Measurements from ENCODE around the gene ZBP1.
A peak's percentile ranks its signal among the peaks of the same experiment; 100 is the strongest.

ZBP1 gene

DNA sequence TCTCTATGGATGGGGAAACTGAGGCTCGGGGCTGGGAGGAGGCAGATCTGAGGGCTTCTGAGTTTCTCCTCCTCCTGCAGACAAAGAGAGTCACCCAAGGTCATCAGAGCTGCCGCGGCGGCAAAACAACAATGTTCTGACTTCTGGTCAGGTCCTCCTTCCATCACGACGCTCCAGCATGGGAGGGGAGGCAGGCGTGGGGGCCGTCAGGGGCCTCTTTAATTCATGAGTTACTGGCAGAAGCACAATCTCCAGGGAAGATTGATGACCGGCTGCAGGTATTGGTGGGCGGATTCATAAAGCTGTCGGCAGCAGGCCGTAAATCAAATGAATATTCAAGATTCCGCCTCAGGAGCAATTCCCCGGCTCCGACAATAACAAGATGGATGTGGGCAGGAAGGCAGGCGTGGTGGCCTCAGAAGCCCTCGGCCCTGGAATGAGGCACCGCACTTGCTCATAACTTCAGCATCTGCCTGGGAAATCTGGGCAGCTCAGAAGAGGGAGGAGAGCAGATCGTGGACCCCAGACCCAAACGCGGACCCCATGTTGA, 40.3 kb downstream of the ZBP1 start:
- Histone ChIP-seq H3K9ac (ENCODE audit: insufficient read length) (no peak overlapping the region), H3K27ac (no peak overlapping the region), H3K4me3 (peak overlapping the region; percentile 29), H3K9me3 (ENCODE audit: low read depth, low read length) (no peaks in the 10 kb centered on the region), H3K36me3 (ENCODE audit: insufficient read depth, low read length) (no peaks in the 10 kb centered on the region)
- no peak for DNase-seq (ENCODE audit: low read depth, low spot score)
- TF ChIP-seq POLR2AphosphoS5 (IDR thresholded peaks at IDR 0.05; ENCODE audit: borderline replicate concordance, low read depth, low read length), result peak; percentile 57; the same call in 1 of the 2 replicates
- TF ChIP-seq FOXP2 (optimal IDR thresholded peaks at IDR 0.05; ENCODE audit: control extremely low read depth, extremely low read length, insufficient read depth), result no peak
- no peak for TF ChIP-seq EZH2 (IDR thresholded peaks at IDR 0.05)

DNA sequence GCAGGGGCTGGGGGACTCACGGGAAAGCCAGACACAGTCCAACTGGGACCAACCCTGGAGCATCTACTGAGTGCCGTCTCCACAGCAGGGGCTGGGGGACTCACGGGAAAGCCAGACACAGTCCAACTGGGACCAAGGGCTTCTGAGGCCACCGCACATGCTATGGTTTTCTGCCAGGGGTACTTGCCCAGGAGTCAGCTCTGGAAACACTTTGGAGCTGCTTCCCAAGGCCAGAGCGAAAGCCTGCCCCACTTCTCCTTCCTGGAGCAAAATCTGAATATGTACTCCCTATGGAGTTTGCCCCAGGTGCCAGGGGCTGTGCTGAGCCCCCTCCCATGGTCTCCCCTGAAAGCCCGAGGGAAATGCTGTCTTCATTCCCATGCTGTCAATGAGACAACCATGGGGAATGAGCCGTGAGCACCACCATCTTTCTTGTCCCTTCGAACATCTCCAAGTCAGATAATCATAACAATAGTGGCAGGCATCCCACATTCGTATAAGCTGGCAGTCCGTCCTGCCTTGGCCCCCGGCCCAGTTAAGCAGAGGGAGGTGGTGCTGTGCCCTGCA, 40.8 kb downstream of the ZBP1 start:
- no peak overlapping the region for H3K9ac ChIP-seq (ENCODE audit: insufficient read length)
- DNase-seq (ENCODE audit: low read depth, low spot score), result no peak
- H3K36me3 ChIP-seq (ENCODE audit: insufficient read depth, low read length), result no peaks in the 10 kb centered on the region
- H3K9me3 ChIP-seq (ENCODE audit: low read depth, low read length), result no peaks in the 10 kb centered on the region
- no peak overlapping the region for H3K27ac ChIP-seq
- H3K4me3 ChIP-seq, result peak overlapping the region; percentile 29; the same call in 1 of the 2 replicates
- TF ChIP-seq FOXP2 (optimal IDR thresholded peaks at IDR 0.05; ENCODE audit: control extremely low read depth, extremely low read length, insufficient read depth), result no peak
- TF ChIP-seq EZH2 (IDR thresholded peaks at IDR 0.05), result no peak
- no peak for TF ChIP-seq POLR2AphosphoS5 (IDR thresholded peaks at IDR 0.05; ENCODE audit: borderline replicate concordance, low read depth, low read length)

DNA sequence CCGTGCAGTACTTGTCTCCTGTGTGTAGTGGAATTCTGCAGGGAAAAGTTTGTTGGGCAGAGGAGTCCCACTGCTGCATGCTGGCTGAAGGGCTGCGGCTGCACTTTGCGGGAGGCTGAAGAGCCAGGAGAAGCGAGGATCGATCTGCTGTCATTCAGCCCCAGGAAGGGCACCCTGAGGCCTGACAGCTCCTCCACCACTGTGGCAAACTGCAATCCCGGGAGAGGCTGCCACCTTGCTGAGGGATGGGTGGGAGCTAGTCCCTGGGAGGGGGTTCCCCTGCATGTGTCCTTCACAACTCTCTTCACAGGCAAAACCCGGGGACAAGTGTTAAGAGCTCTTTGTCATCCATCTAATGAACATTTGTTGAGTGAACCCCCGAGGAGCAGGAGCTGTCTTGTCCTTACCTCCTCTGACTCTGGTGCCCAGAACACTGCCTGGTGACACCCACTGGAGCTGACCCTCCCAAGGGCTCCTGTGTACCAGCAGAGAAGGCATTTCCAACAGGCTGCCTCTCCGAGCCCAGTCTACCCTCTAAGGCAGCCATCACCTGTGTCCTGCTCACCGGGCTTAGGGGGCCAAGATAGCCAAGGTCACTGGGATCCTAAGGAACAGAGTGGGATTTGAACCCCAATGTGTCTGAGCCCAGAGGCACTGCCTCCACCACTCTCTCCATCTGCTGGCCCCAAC, 41.6 kb downstream of the ZBP1 start:
- H3K9me3 ChIP-seq (ENCODE audit: low read depth, low read length), result no peaks in the 10 kb centered on the region
- no peak overlapping the region for H3K4me3 ChIP-seq
- no peaks in the 10 kb centered on the region for H3K36me3 ChIP-seq (ENCODE audit: insufficient read depth, low read length)
- no peak overlapping the region for H3K27ac ChIP-seq
- no peak for DNase-seq (ENCODE audit: low read depth, low spot score)
- TF ChIP-seq FOXP2 (optimal IDR thresholded peaks at IDR 0.05; ENCODE audit: control extremely low read depth, extremely low read length, insufficient read depth) (no peak), POLR2AphosphoS5 (IDR thresholded peaks at IDR 0.05; ENCODE audit: borderline replicate concordance, low read depth, low read length) (no peak), EZH2 (IDR thresholded peaks at IDR 0.05) (no peak)
- no peak overlapping the region for H3K9ac ChIP-seq (ENCODE audit: insufficient read length)

DNA sequence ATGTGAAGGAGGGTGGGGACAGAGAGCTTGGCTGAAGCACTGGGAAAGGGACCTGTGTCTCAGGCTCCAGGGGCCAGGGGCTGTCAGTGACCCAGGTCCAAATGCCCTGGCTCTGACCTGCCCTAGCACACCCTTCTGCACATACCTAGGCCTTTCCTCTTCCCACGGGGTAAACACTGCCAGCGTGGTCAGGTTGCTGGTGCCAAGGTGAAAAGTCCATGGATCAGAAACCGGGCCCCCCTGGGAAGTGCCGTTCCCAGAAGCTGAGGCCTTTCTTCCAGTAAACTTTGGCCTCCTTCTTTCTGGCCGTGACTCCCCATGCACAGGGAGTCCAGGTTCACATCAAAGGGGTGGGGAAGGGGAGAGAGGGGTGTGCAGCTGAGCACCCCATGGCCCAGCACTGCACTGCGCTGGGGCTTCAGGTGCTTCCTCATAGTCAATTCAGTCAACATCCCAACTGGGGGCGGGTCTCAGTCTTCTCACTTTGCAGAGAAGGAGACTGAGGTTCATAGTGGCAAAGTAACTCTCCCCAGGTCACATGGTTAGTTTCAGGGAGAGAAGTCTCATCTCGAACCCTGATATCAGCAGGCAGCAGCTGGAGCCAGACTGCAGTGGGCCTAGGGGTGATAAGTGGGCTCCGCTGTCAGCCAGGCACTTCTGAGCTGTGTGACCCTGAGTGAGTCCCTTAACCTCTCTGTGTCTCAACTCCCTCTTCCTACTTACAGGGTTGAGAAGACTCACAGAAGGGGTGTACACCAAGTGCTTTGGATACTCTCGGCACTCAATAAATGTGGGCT, 42.3 kb downstream of the ZBP1 start:
- H3K27ac ChIP-seq, result no peak overlapping the region
- H3K36me3 ChIP-seq (ENCODE audit: insufficient read depth, low read length), result no peaks in the 10 kb centered on the region
- TF ChIP-seq FOXP2 (optimal IDR thresholded peaks at IDR 0.05; ENCODE audit: control extremely low read depth, extremely low read length, insufficient read depth), result no peak
- no peaks in the 10 kb centered on the region for H3K9me3 ChIP-seq (ENCODE audit: low read depth, low read length)
- DNase-seq (ENCODE audit: low read depth, low spot score), result no peak
- H3K4me3 ChIP-seq, result no peak overlapping the region
- no peak overlapping the region for H3K9ac ChIP-seq (ENCODE audit: insufficient read length)

DNA sequence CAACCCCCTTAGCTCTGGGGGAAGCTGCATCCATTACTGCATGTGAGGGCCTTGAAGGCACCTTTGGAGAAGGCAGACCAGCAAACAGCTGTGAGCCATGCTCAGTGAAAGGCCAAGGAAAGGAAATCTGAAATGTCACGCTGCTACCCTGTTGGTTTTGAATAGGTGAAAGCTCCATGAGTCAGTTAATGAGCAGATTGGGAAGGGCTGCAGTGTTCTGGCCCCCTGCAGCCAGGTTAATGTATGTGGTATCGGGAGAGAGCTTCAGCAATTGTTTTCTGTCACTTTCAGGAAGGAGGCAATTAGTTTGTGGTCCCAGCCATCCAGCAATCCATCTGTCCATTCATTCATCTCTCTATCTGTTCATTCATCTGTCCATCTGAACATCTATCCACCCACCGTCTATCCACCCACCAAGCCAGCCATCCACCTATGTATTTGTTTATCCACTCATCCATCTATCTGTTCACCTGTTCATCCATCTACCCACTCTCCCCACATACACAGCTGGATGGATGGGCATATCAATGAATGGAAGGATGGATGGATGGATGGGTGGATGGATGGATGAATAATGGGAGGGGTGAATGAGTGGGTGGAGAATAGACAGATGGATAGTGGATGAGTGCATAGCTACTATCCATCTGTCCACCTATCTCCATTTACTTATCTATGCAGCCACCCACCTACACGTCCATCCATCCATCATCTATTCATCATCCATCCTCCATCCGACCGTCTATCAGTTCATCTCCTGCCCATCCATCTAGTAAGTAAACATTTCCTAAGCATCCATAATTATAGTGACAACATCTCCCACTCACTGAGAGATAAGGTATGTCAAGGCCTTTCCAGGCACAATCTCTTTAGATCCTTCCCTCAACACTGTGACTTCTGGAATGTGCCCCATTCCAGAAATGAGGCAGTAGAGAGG, 43.3 kb downstream of the ZBP1 start:
- no peak overlapping the region for H3K27ac ChIP-seq
- H3K36me3 ChIP-seq (ENCODE audit: insufficient read depth, low read length), result no peaks in the 10 kb centered on the region
- no peak for TF ChIP-seq POLR2AphosphoS5 (IDR thresholded peaks at IDR 0.05; ENCODE audit: borderline replicate concordance, low read depth, low read length)
- H3K9ac ChIP-seq (ENCODE audit: insufficient read length), result no peak overlapping the region
- H3K9me3 ChIP-seq (ENCODE audit: low read depth, low read length), result no peaks in the 10 kb centered on the region
- H3K4me3 ChIP-seq, result no peak overlapping the region
- DNase-seq (ENCODE audit: low read depth, low spot score), result no peak

DNA sequence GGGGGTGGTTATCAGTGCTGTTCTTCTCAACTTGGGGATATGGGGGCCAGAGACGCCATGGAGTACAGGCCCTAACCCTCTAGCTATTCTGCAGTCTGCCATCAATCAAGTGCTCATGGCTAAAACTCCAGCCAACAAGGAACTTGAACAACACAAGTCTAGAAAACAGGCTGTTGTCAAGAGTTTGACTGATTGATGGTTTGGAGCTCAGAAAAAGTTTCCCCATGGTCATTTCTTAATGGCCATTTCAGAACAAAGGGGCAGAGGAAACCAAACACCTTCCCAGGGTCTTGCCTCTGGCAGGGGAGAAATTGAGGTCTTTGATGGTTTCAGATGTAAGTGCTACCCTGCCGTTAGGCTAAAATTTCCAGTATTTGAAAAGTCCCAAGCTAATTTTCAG, 44.2 kb downstream of the ZBP1 start:
- H3K27ac ChIP-seq, result no peak overlapping the region
- no peak overlapping the region for H3K9ac ChIP-seq (ENCODE audit: insufficient read length)
- DNase-seq (ENCODE audit: low read depth, low spot score), result no peak
- no peak overlapping the region for H3K4me3 ChIP-seq
- no peaks in the 10 kb centered on the region for H3K36me3 ChIP-seq (ENCODE audit: insufficient read depth, low read length)
- H3K9me3 ChIP-seq (ENCODE audit: low read depth, low read length), result no peaks in the 10 kb centered on the region
- TF ChIP-seq POLR2AphosphoS5 (IDR thresholded peaks at IDR 0.05; ENCODE audit: borderline replicate concordance, low read depth, low read length), result no peak
- no peak for TF ChIP-seq FOXP2 (optimal IDR thresholded peaks at IDR 0.05; ENCODE audit: control extremely low read depth, extremely low read length, insufficient read depth)
- no peak for TF ChIP-seq EZH2 (IDR thresholded peaks at IDR 0.05)

DNA sequence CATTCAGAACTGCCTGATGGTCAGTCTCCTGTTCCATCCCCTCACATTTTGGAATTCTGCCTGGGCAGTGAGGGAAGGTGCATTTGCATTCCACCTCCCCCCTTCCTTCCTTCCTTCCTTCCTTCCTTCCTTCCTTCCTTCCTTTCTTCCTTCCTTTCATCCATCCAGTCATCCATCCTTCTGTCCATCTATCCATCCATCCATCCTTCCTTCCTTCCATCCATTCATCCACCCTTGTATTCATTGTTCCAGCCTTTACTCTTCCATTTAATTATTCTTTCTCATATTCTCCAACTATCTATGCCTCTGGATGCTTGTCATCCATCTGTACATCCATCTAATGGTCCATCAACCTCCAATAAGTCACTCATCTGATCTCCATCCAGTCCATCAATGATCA, 45.3 kb downstream of the ZBP1 start:
- DNase-seq (ENCODE audit: low read depth, low spot score), result no peak
- H3K9me3 ChIP-seq (ENCODE audit: low read depth, low read length), result no peaks in the 10 kb centered on the region
- no peaks in the 10 kb centered on the region for H3K36me3 ChIP-seq (ENCODE audit: insufficient read depth, low read length)
- H3K27ac ChIP-seq, result no peak overlapping the region
- TF ChIP-seq FOXP2 (optimal IDR thresholded peaks at IDR 0.05; ENCODE audit: control extremely low read depth, extremely low read length, insufficient read depth) (no peak), POLR2AphosphoS5 (IDR thresholded peaks at IDR 0.05; ENCODE audit: borderline replicate concordance, low read depth, low read length) (no peak), EZH2 (IDR thresholded peaks at IDR 0.05) (no peak)
- 0 out of 2 replicates have a peak overlapping the region, but pooled peaks have one; percentile 22 for H3K4me3 ChIP-seq
- H3K9ac ChIP-seq (ENCODE audit: insufficient read length), result no peak overlapping the region

Measured in SK-N-MC (cell line).